Osteoblast (primary cell): ENCODE data around the gene TEX36. TPM values are rescaled to one million over a fixed set of nuclear protein-coding genes. Genes with fewer than 3 reads are reported as not detected.

Experiments used
- DNase-seq: peaks from one replicate; pipeline ENCODE4 v3.0.0; 2011; ENCODE audit warnings: low spot score, mixed read lengths; ENCODE audit not compliant: insufficient read length; ENCODE audit errors: missing footprints
- H2AFZ ChIP-seq: 2 replicates; pipeline ENCODE4 v1.6.0; 2011; ENCODE audit warnings: mild to moderate bottlenecking, low read length
- H3K27ac ChIP-seq: 2 replicates; pipeline ENCODE4 v1.5.1; 2011; ENCODE audit warnings: mild to moderate bottlenecking, low read depth, low read length, moderate library complexity
- H3K27me3 ChIP-seq: 2 replicates; pipeline ENCODE4 v1.6.0; 2012; ENCODE audit warnings: mild to moderate bottlenecking, control low read depth, inconsistent platforms, low read length, moderate library complexity; ENCODE audit not compliant: insufficient read depth
- H3K36me3 ChIP-seq: 2 replicates; pipeline ENCODE4 v1.5.1; 2011; ENCODE audit warnings: mild to moderate bottlenecking, low read length, control low read depth, moderate library complexity; ENCODE audit not compliant: insufficient read depth
- H3K4me1 ChIP-seq: 2 replicates; pipeline ENCODE4 v1.5.1; 2011; ENCODE audit warnings: mild to moderate bottlenecking, low read length, control low read depth, moderate library complexity; ENCODE audit not compliant: insufficient read depth
- H3K4me2 ChIP-seq: 2 replicates; pipeline ENCODE4 v1.6.0; 2011; ENCODE audit warnings: mild to moderate bottlenecking, low read length; ENCODE audit not compliant: insufficient read depth
- H3K4me3 ChIP-seq: fragments of 200-600 bp; sonication (generic); 3 replicates; pipeline ENCODE4 v1.5.1; 2012; ENCODE audit warnings: mild to moderate bottlenecking, low read length, inconsistent platforms; ENCODE audit not compliant: insufficient read depth
- H3K79me2 ChIP-seq: 2 replicates; pipeline ENCODE4 v1.6.0; 2012; ENCODE audit warnings: mild to moderate bottlenecking, low read length, control low read depth, inconsistent platforms; ENCODE audit not compliant: insufficient read depth
- H3K9me3 ChIP-seq: 2 replicates; pipeline ENCODE4 v1.5.1; 2011; ENCODE audit warnings: low read depth, low read length, control low read depth
- H4K20me1 ChIP-seq: 2 replicates; pipeline ENCODE4 v1.6.0; 2012; ENCODE audit warnings: mild to moderate bottlenecking, low read length, control low read depth; ENCODE audit not compliant: insufficient read depth
- CTCF ChIP-seq: IDR thresholded peaks from 2 replicates; pipeline ENCODE4 v1.5.1; 2011; ENCODE audit warnings: mild to moderate bottlenecking, low read depth, low read length, moderate library complexity; ENCODE audit errors: extremely low read depth
- total RNA-seq: library from RNA; depleted of rRNA; stranded (reverse); fragments of >200 nt; gene quantifications from 2 replicates; pipeline ENCODE4 v1.2.3, GENCODE V29; 2012

The TEX36 gene
- total RNA-seq, 1 donor, result not detected

GRCh38 chr10:125646311-125646710 is 36.7 kb downstream of the TEX36 start:
- Histone ChIP-seq H2AFZ (no peak overlapping the region), H3K4me1 (no peaks in the 10 kb centered on the region), H3K27ac (no peak overlapping the region), H3K4me3 (no peak overlapping the region), H3K4me2 (no peak overlapping the region), H3K9me3 (no peaks in the 10 kb centered on the region), H3K79me2 (no peaks in the 10 kb centered on the region), H4K20me1 (no peaks in the 10 kb centered on the region), H3K36me3 (no peaks in the 10 kb centered on the region), H3K27me3 (peaks cover 2% of the 10 kb centered on the region)
- no peak for DNase-seq
- no peak for TF ChIP-seq CTCF

GRCh38 chr10:125641398-125641797 is 41.6 kb downstream of the TEX36 start:
- H3K79me2 ChIP-seq, result no peaks in the 10 kb centered on the region
- no peak overlapping the region for H3K4me2 ChIP-seq
- H3K9me3 ChIP-seq, result no peaks in the 10 kb centered on the region
- no peak overlapping the region for H2AFZ ChIP-seq
- H3K4me1 ChIP-seq, result no peaks in the 10 kb centered on the region
- no peak for TF ChIP-seq CTCF
- H3K27me3 ChIP-seq, result peaks cover 16% of the 10 kb centered on the region
- DNase-seq, result no peak
- H3K4me3 ChIP-seq, result no peak overlapping the region
- H3K36me3 ChIP-seq, result no peaks in the 10 kb centered on the region
- H3K27ac ChIP-seq, result no peak overlapping the region
- no peaks in the 10 kb centered on the region for H4K20me1 ChIP-seq

GRCh38 chr10:125640653-125641052 is 42.3 kb downstream of the TEX36 start:
- H3K4me3 ChIP-seq, result no peak overlapping the region
- no peaks in the 10 kb centered on the region for H3K4me1 ChIP-seq
- no peak overlapping the region for H3K4me2 ChIP-seq
- H3K27me3 ChIP-seq, result peaks cover 16% of the 10 kb centered on the region
- DNase-seq, result no peak
- H3K36me3 ChIP-seq, result no peaks in the 10 kb centered on the region
- no peaks in the 10 kb centered on the region for H3K9me3 ChIP-seq
- H3K27ac ChIP-seq, result no peak overlapping the region
- TF ChIP-seq CTCF, result no peak
- H3K79me2 ChIP-seq, result no peaks in the 10 kb centered on the region
- H2AFZ ChIP-seq, result no peak overlapping the region
- no peaks in the 10 kb centered on the region for H4K20me1 ChIP-seq

- no peaks in the 10 kb centered on the region for H4K20me1 ChIP-seq
- no peaks in the 10 kb centered on the region for H3K9me3 ChIP-seq
- H3K4me2 ChIP-seq, result no peak overlapping the region
- H3K36me3 ChIP-seq, result no peaks in the 10 kb centered on the region
- no peak overlapping the region for H2AFZ ChIP-seq
- no peaks in the 10 kb centered on the region for H3K4me1 ChIP-seq
- TF ChIP-seq CTCF, result no peak
- no peaks in the 10 kb centered on the region for H3K79me2 ChIP-seq
- peaks cover 23% of the 10 kb centered on the region for H3K27me3 ChIP-seq
- no peak overlapping the region for H3K27ac ChIP-seq
- H3K4me3 ChIP-seq, result no peak overlapping the region
- no peak for DNase-seq
These were observed 43.1 kb downstream of the TEX36 start for GRCh38 chr10:125639846-125640245.
